ENCODE results near the gene FUT3. TPM values are rescaled to one million over a fixed set of nuclear protein-coding genes. Genes with fewer than 3 reads are reported as not detected.
"Not testable (repeated sequence)": the region's sequence is repeated elsewhere in the genome, so short reads cannot be mapped to it uniquely, and the experiment has no call there.

The FUT3 gene
- total RNA-seq, 2 experiments from 2014 or later: 0.61 to 0.85 TPM

- POLR2A ChIA-PET; H3K4me3 ChIP-seq (ENCODE audit: low read length); H3K9me3 ChIP-seq (ENCODE audit: control insufficient read depth in 1 of 2, insufficient read depth in 1 of 2, low read length in 2 of 2); H3K4me1 ChIP-seq (ENCODE audit: insufficient read depth, low read length); H3K27ac ChIP-seq (ENCODE audit: low read depth in 1 of 2, low read length in 2 of 2); CTCF ChIA-PET; H3K4me3 Mint-ChIP-seq; H3K27ac Mint-ChIP-seq; H3K36me3 Mint-ChIP-seq (ENCODE audit: low read depth); H3K36me3 ChIP-seq (ENCODE audit: insufficient read depth, low read length); H3K4me1 Mint-ChIP-seq (ENCODE audit: low read depth); H3K9me3 Mint-ChIP-seq; ATAC-seq (ENCODE audit: poor library complexity); intact Hi-C loops (cut with DNase I, micrococcal nuclease); DNase-seq: not testable (repeated sequence)
- peaks cover 12 to 17% of the 10 kb centered on the region in 2 experiments for H3K27me3 ChIP-seq (ENCODE audit: control insufficient read depth in 1 of 2, insufficient read depth in 2 of 2, low read length in 2 of 2)
- H3K27me3 Mint-ChIP-seq: peaks cover 15% of the 10 kb centered on the region
Observed at GRCh38 chr19:5883157-5883873, 32.1 kb upstream of the FUT3 start.

DNA sequence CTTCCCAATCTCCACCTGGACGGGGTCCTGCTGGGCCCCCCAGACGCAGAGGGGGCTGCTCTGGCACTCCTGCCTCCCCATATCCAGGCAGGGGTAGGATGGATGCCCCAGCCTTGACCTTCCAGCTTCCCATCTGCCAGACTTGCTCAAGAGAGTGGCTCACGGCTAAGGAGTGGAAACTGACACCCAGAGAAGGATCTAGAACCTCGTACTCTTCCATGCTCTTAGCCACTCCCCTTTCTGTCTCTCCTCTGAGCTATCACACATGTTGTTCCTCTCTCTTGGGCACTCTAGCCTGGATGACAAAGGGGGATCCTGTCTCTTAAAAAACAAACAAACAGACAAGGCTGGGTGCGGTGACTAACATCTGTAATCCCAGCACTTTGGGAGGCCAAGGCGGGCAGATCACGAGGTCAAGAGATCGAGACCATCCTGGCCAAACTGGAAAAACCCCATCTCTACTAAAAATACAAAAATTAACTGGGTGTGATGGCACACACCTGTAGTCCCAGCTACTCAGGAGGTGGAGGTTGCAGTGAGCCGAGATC, 31.2 kb upstream of the FUT3 start:
- Histone ChIP-seq H3K27ac (ENCODE audit: low read depth in 1 of 2, low read length in 2 of 2) (no peak overlapping the region), H3K36me3 (ENCODE audit: insufficient read depth, low read length) (no peaks in the 10 kb centered on the region), H3K9me3 (ENCODE audit: control insufficient read depth in 1 of 2, insufficient read depth in 1 of 2, low read length in 2 of 2) (no peaks in the 10 kb centered on the region), H3K4me3 (ENCODE audit: low read length) (no peak overlapping the region), H3K4me1 (ENCODE audit: insufficient read depth, low read length) (no peaks in the 10 kb centered on the region), H3K27me3 (ENCODE audit: control insufficient read depth in 1 of 2, insufficient read depth in 2 of 2, low read length in 2 of 2) (peaks cover 18 to 20% of the 10 kb centered on the region in 2 experiments)
- ChIA-PET CTCF (no interaction called here), POLR2A (no interaction called here)
- TF ChIP-seq, protein P1, sequence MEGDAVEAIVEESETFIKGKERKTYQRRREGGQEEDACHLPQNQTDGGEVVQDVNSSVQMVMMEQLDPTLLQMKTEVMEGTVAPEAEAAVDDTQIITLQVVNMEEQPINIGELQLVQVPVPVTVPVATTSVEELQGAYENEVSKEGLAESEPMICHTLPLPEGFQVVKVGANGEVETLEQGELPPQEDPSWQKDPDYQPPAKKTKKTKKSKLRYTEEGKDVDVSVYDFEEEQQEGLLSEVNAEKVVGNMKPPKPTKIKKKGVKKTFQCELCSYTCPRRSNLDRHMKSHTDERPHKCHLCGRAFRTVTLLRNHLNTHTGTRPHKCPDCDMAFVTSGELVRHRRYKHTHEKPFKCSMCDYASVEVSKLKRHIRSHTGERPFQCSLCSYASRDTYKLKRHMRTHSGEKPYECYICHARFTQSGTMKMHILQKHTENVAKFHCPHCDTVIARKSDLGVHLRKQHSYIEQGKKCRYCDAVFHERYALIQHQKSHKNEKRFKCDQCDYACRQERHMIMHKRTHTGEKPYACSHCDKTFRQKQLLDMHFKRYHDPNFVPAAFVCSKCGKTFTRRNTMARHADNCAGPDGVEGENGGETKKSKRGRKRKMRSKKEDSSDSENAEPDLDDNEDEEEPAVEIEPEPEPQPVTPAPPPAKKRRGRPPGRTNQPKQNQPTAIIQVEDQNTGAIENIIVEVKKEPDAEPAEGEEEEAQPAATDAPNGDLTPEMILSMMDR (IDR thresholded peaks at IDR 0.05): no peak
- H3K4me1 Mint-ChIP-seq (ENCODE audit: low read depth): no peaks in the 10 kb centered on the region
- no peaks in the 10 kb centered on the region for H3K9me3 Mint-ChIP-seq
- ATAC-seq (ENCODE audit: poor library complexity) (no peak), DNase-seq (no peak)
- H3K4me3 Mint-ChIP-seq: no peak overlapping the region
- intact Hi-C loops (cut with DNase I, micrococcal nuclease): no loop called here
- H3K27me3 Mint-ChIP-seq: peaks cover 15% of the 10 kb centered on the region
- H3K36me3 Mint-ChIP-seq (ENCODE audit: low read depth): no peaks in the 10 kb centered on the region
- H3K27ac Mint-ChIP-seq: no peak overlapping the region

DNA sequence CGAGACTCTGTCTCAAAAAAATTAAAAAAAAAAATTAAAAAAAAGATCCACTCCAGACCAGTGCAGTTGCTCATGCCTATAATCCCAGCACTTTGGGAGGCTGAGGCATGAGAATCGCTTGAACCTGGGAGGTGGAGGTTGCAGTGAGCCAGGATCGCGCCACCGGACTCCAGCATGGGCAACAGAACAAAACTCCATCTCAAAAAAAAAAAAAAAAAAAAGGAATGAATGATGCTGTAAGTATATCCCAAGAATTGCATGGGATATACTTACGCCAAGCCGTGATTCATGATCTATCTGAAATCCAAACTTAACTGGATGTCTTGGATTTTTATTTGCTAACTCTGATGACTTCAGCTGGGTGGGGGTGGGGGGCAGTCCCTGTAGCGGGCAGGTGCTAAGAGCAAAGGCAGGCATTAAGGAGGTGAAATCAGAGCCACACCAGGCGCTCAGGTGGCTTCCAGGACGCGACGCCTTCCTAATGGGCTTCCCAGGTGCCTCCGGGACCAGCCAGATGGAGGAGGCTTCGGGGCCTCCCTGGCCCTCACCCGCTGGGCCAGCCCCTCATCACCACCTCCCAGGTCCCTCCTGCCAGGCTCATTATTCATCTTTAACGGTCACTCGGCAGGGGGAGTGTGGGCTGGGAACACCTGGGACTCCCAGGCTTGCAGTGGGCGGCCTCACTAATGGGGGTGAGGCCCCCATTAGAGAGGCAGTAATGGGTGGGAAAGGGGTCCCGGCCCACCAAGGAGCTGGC, 30.5 kb upstream of the FUT3 start:
- Mint-ChIP-seq H3K27ac (no peak overlapping the region), H3K4me3 (no peak overlapping the region), H3K9me3 (no peaks in the 10 kb centered on the region), H3K27me3 (peaks cover 15% of the 10 kb centered on the region), H3K4me1 (ENCODE audit: low read depth) (no peaks in the 10 kb centered on the region), H3K36me3 (ENCODE audit: low read depth) (no peaks in the 10 kb centered on the region)
- TF ChIP-seq, protein P1 (IDR thresholded peaks at IDR 0.05): no peak
- H3K27me3 ChIP-seq (ENCODE audit: control insufficient read depth in 1 of 2, insufficient read depth in 2 of 2, low read length in 2 of 2): peaks cover 19 to 20% of the 10 kb centered on the region in 2 experiments
- POLR2A ChIA-PET: no interaction called here
- CTCF ChIA-PET: interaction anchor here (0.6 kb wide), 1 partner anchor 1675 kb away, joined by 3 read pairs; no protein-coding TSS in a partner anchor
- H3K27ac ChIP-seq (ENCODE audit: low read depth in 1 of 2, low read length in 2 of 2): no peak overlapping the region
- no peaks in the 10 kb centered on the region for H3K9me3 ChIP-seq (ENCODE audit: control insufficient read depth in 1 of 2, insufficient read depth in 1 of 2, low read length in 2 of 2)
- intact Hi-C loops (cut with DNase I, micrococcal nuclease): no loop called here
- DNase-seq: no peak
- ATAC-seq (ENCODE audit: poor library complexity): no peak
- H3K4me3 ChIP-seq (ENCODE audit: low read length): no peak overlapping the region
- no peaks in the 10 kb centered on the region for H3K4me1 ChIP-seq (ENCODE audit: insufficient read depth, low read length)
- H3K36me3 ChIP-seq (ENCODE audit: insufficient read depth, low read length): no peaks in the 10 kb centered on the region

Measured in CD4-positive, alpha-beta T cell (primary cell).